HK-2 (cell line): Measurements from ENCODE around the gene ATG7.
"Not testable (repeated sequence)": the region's sequence is repeated elsewhere in the genome, so short reads cannot be mapped to it uniquely, and the experiment has no call there.

Experiments
- DNase-seq: peaks from one replicate; pipeline ENCODE4 v3.0.0-alpha.2; 2018; ENCODE audit not compliant: unreplicated experiment

ATG7 gene

GRCh38 chr3:11431319-11431718, 159.1 kb downstream of the ATG7 start:
- no peak for DNase-seq

- no peak for DNase-seq
Measured at GRCh38 chr3:11434017-11434526, 161.9 kb downstream of the ATG7 start.

GRCh38 chr3:11434563-11435096, 162.4 kb downstream of the ATG7 start:
- no peak for DNase-seq

GRCh38 chr3:11435440-11436165, 163.4 kb downstream of the ATG7 start:
- DNase-seq, result no peak

- no peak for DNase-seq
Measured at GRCh38 chr3:11436775-11437174, 164.6 kb downstream of the ATG7 start.

- DNase-seq, result no peak
Measured at GRCh38 chr3:11437506-11437905, 165.3 kb downstream of the ATG7 start.

GRCh38 chr3:11438646-11439045, 166.4 kb downstream of the ATG7 start:
- no peak for DNase-seq

- DNase-seq, result not testable (repeated sequence)
Measured at GRCh38 chr3:11441346-11441745, 169.1 kb downstream of the ATG7 start.

GRCh38 chr3:11444404-11444803, 172.2 kb downstream of the ATG7 start:
- DNase-seq, result no peak

- not testable (repeated sequence) for DNase-seq
Measured at GRCh38 chr3:11445193-11445592, 173.0 kb downstream of the ATG7 start.

- DNase-seq, result no peak
Measured at GRCh38 chr3:11445883-11446282, 173.7 kb downstream of the ATG7 start.

GRCh38 chr3:11447584-11448200, 175.5 kb downstream of the ATG7 start:
- DNase-seq, result no peak

- DNase-seq, result no peak
Measured at GRCh38 chr3:11450015-11450414, 177.8 kb downstream of the ATG7 start.

GRCh38 chr3:11452312-11452711, 180.1 kb downstream of the ATG7 start:
- no peak for DNase-seq

GRCh38 chr3:11452885-11453847, 181.0 kb downstream of the ATG7 start:
- peak; percentile 1 for DNase-seq

- no peak for DNase-seq
Measured at GRCh38 chr3:11455956-11456355, 183.8 kb downstream of the ATG7 start.

GRCh38 chr3:11457135-11457534, 184.9 kb downstream of the ATG7 start:
- DNase-seq, result no peak

- no peak for DNase-seq
Measured at GRCh38 chr3:11459186-11459824, 187.1 kb downstream of the ATG7 start.

- DNase-seq, result no peak
Measured at GRCh38 chr3:11461226-11461625, 189.0 kb downstream of the ATG7 start.

- DNase-seq, result not testable (repeated sequence)
Measured at GRCh38 chr3:11462673-11463072, 190.5 kb downstream of the ATG7 start.

GRCh38 chr3:11463591-11463990, 191.4 kb downstream of the ATG7 start:
- no peak for DNase-seq
